ENCODE data around the gene PAPLN. TPM values are rescaled to one million over a fixed set of nuclear protein-coding genes. Genes with fewer than 3 reads are reported as not detected.

PAPLN gene
- total RNA-seq, 1 experiment from 2014 or later: not detected

DNA sequence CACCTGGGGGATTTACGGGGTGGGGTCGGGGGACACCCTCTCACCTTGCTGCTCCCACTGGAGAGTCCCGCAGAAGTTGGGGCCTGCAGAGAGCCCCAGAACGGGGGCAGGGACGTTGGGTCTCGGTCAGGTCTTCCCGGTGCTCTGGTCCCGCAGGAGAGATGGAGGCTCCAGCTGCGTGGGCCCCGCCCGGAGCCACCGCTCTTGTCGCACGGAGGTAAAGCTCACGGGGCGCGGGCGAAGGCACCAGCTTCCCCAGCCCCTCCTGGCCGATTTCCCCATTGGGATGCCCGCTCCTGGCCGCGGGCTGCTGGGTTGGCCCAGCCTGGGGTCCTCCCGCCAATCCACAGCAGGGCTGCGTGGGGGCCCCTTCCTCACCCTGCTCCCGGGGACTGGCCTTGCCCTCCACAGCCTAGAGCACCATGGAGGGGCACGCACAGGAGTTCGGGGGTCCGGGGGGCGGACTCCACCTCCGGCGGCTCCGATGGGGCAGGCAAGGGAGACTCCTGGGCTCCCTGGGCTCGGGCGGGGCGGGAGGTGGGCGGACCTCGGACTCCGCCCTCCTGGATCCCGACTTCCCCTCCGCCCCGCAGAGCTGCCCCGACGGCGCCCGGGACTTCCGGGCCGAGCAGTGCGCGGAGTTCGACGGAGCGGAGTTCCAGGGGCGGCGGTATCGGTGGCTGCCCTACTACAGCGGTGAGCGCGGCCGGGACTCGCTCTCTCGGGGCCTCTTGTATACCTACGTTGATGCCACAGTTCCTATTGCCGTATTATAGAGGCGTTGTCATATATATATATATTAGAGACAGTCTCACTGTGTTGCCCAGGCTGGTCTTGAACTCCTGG is 8.4 kb downstream of the PAPLN start:
- DNase-seq (ENCODE audit: low spot score): no peak

DNA sequence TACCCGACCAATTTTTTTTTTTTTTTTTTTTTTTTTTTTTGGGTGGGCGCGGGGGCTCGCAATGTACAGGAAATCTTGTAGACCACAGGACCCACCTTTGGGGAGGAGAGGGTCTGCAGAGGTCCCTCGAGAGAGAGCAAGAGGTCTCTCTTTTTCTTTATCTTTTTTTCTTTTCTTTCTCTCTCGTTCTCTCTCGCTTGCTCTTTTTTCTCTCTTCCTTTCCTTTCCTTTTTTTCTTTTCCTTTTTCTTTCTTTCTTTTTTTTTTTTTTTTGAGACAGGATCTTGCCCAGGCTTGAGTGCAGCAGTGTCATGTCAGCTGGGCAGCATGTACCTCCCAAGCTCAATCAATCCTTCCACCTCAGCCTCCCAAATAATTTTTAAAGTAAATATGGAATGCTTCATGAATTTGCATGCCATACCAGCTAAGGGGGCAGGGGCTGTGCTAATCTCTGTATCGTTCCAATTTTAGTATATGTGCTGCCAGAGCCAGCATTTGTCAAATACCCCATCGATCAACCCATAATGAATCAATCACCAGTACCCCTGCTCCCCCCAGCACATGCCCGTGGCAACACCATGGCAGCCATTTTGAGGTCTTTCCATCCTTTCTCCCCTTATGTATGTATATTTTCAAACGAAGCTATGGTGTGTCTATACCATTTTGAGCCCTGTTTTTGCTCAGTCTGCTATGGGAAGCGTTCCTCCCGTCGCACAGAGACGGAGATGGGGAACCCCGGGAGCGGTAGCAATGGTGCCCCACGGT is 9.3 kb downstream of the PAPLN start:
- DNase-seq (ENCODE audit: low spot score): no peak

DNA sequence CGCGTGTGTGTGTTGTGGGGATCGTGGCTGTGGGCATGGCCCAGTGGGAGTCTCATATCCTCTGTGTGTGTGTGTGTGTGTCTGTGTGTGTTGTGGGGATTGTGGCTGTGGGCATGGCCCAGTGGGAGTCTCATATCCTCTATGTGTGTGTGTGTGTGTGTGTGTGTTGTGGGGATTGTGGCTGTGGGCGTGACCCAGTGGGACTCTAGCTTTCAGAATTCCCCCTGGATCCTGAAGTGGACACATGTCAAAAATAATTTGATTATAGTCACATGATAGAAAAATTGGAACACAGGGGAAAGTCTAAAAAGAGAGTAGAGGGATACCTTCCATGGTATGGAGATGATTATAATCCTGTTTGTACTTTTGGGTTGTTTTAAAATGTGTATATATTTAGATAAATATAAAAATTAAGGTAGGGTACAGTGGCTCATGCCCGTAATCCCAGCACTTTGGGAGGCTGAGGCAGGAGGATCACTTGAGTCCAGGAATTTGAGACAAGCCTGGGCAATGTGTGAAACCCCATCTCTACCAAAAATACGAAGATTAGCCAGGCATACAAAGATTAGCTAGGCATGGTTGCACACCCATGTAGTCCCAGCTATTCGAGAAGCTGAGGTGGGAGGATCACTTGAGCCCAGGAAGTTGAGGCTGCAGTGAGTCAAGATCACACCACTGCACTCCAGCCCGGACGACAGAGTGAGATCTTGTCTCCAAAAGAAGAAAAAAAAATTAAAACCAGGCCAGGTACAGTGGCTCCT is 11.0 kb downstream of the PAPLN start:
- DNase-seq (ENCODE audit: low spot score): no peak

DNA sequence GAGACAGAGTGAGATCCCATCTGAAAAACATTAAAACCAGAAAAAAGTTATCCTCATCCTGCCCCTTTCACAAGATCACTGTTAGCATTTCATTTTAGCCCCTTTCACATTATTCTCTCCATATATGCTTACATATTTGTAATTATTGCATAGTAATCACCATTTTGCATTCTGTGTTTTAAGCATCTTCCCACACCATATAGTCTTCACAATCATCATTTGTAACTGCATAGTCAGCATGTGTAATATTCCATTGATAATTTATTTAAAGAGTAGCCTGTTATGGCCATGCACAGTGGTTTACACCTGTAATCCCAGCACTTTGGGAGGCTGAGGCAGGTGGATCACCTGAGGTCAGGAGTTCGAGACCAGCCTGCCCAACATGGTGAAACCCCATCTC is 11.8 kb downstream of the PAPLN start:
- no peak for DNase-seq (ENCODE audit: low spot score)

DNA sequence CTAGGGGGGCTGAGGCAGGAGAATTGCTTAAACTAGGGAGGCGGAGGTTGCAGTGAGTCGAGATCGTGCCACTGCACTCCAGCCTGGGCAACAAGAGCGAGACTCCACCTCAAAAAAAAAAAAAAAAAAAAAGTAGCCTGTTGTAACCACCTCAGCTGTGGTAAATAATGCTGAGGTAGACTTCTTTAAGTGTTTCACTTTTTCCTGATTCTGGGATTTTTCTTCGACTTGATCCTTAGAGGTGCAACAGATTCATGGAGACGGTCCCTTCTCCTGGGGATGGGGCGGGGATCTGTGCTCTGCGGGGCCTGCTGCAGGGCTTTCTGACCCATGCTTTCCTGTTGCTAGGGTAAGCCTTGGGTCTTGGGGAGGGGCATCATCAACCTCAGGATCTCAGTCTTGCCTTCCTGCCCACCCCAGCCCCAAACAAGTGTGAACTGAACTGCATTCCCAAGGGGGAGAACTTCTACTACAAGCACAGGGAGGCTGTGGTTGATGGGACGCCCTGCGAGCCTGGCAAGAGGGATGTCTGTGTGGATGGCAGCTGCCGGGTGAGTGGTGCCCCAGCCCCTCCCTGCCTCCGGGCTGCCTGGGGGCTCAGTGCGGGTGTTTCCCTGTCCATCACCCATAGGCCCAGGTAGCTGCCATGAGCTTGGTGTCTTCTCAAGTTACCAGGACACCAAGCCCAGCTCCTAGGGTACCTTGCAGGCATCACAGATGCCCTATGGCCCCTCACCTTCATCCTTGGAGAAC is 12.4 kb downstream of the PAPLN start:
- no peak for DNase-seq (ENCODE audit: low spot score)

DNA sequence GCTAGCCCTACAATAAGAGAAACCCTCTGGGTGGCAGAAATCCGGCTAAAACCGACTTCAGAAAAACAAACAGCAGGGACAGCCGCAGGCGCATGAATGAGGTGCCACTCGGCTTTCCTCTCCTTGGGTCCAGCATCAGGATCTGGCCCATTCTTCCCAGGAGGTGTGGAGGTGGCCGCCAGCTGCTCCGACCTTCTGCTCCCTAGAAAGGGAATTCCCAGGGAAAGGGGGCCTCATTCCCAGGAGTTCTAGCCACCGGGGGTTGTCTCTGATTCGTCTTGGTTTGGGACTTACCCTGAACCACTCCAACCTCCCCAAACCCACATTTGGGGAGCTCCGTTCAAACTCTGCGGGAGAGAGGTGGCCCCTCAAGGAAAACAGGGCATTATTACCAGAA is 13.0 kb downstream of the PAPLN start:
- no peak for DNase-seq (ENCODE audit: low spot score)

DNA sequence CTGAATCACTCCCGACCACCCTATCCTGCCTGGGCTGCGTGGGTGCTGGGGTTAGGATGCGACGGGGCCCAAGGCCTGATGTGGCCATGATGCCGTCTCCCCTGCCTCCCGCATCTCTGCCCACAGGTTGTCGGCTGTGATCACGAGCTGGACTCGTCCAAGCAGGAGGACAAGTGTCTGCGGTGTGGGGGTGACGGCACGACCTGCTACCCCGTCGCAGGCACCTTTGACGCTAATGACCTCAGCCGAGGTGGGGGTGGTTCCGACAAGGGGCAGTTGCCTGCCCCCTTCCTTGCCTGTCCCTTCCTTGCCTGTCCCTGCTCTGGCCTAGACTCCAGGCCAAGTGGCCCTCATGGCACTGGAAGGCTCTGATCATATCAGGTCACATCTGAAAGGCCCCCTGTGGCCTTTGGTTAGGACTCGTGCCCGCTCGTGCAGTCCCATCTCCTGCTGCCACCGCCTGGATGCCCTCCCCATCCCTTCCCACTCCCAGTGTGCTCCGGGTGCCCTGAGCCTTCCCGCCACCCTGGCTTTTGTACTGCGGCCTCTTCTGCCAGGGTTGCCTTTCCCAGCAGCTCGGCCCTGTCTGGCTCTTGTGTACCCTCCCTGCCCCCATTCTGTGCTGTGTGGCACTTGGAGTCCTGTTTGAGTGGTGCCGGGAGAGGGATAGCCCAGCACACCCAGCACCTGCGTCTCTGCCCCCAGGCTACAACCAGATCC is 13.6 kb downstream of the PAPLN start:
- DNase-seq (ENCODE audit: low spot score): no peak

DNA sequence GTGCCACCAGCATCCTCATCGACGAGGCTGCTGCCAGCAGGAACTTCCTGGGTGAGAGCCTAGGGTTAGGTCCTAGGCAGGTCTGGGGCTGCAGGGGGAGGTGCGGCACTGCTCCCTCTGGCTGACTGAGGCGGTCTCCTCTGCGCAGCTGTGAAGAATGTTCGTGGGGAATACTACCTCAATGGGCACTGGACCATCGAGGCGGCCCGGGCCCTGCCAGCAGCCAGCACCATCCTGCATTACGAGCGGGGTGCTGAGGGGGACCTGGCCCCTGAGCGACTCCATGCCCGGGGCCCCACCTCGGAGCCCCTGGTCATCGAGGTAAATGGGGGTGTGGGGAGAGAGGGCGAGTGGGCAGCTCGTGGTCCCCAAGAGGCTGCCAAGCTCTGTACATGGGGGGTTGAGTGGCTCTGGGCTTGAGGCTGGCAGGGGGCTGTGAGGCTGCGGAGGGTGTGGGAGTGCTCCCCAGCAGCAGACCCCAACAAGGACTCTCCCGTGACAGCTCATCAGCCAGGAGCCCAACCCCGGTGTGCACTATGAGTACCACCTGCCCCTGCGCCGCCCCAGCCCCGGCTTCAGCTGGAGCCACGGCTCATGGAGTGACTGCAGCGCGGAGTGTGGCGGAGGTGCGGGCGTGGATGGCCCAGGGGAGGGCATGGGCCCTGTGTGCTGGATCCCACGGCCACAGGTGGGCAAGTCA is 14.4 kb downstream of the PAPLN start:
- no peak for DNase-seq (ENCODE audit: low spot score)

DNA sequence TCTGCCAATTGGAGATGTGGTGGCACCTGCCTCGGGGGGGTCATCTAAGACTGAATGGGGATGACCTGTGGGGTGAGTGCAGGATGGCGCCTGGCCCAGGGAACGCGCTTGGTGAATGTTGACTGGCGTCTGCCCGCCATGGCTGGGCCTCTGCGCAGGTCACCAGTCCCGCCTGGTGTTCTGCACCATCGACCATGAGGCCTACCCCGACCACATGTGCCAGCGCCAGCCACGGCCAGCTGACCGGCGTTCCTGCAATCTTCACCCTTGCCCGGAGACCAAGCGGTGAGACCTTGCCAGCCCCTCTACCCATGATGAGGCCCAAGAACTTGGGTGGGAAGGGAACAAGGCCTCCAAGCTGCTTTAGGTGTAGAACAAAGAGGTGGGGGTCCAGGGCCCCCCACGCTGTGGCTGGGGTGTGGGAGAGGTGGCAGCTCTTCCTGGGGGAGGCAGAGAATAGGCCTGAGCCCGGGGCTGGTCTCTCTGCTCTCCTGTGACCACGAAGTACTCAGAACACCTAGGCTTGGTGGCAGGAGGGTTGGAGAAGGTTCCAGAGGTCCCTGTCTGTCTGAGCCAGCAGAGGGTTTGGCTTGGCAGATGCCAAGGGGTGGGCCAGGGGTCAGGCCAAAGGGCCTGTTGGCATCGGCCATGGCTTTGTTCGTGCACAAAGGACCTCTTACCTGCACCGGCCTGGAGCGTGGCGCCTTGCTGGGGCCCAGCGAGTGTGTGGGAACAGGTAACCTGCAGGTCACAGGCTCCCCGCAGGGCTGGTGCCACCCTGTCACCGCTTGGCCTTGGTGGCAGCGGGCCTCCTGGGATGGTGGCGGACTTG is 15.4 kb downstream of the PAPLN start:
- no peak for DNase-seq (ENCODE audit: low spot score)

DNA sequence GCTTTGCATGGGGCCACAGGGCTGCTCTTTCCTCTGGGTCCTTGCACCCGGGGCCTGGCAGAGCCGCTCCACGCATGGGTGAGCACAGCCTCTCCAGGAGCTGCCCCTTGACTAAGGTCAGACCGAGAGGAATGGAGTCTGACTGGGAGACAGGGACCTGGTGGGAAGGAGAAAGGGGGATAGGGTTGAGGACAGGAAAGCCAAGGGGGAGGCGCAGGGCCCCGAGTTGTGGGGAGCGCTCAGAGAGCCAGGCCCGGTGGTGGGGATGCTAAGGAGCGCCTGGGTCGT is 16.0 kb downstream of the PAPLN start:
- DNase-seq (ENCODE audit: low spot score): no peak

DNA sequence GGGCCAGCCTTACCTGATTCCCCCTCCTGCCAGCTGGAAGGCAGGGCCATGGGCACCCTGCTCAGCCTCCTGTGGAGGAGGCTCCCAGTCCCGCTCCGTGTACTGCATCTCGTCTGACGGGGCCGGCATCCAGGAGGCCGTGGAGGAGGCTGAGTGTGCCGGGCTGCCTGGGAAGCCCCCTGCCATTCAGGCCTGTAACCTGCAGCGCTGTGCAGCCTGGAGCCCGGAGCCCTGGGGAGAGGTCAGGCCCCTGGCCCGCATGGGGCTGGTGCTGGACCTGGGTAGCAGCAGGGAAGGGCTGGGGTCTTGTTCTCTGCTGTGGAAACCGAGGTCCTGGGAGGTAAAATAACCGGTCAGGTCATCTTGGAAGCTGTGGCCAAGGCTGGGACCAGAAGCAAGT is 16.4 kb downstream of the PAPLN start:
- DNase-seq (ENCODE audit: low spot score): no peak

DNA sequence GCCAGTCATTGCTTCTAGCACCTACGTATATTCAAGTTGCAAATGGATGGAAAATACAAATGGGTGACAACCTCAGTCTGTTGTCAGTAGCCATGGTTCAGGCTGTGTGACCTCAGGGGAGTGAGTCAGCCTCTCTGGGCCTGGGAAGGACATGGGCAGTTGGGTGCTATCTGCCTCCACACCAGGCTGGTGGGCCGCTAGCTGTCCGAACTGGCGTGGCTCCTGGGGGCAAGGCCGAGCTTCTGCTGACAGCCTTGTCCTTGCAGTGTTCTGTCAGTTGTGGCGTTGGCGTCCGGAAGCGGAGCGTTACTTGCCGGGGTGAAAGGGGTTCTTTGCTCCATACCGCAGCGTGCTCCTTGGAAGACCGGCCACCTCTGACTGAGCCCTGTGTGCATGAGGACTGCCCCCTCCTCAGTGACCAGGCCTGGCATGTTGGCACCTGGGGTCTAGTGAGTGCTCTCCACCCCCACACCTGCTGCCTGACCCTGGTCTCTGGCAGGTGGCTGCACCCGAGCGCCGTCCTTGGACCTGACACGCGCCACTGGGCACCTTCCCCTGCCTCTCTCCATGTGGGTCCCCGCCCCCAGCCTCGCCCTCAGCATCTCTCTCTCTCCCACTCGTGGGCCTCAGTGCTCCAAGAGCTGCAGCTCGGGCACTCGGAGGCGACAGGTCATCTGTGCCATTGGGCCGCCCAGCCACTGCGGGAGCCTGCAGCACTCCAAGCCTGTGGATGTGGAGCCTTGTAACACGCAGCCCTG is 17.1 kb downstream of the PAPLN start:
- no peak for DNase-seq (ENCODE audit: low spot score)

DNA sequence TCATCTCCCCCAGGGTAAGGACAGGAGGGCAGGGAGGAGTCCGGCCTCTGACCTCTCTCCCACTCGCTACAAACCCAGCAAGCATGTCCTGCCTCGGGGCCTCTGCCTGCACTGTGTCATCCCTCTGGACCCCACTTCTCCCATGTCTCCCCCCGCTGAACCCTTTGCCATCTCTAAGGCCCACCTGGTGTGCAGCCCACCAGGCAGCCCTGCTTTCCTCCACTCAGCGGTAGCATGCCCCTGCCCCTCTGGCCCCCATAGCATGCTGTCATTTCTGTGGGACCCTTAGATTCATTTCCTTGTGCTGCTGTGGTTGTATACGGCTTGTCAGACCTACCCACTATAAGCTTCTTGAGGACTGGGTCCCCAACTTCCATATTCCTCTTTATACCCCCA is 17.7 kb downstream of the PAPLN start:
- DNase-seq (ENCODE audit: low spot score): no peak

DNA sequence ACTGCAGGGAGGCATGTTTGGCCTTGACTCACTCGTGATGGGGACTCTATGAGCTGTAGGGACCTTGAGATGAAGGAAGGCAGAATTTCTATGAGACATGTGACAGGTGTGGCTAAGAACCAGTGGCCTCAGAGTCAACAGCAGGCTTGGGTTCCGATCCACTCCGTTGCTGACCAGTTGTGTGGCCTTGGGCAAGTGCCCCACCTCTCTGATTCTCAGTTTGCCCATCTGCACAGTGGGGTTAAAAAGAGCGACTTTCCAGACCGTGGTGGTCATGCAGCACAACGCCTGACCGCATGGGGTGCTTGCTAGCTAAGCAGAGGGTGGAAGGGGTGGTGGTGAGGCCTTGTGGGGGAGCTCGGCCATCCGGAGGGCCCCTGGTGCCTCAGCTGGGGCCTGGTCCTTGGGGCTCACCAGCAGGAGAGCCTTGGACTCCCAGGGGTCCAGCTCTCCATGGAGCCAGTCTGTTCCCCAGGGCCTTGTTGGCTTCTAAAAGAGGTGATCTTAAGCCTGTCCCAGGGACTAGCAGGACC is 18.5 kb downstream of the PAPLN start:
- no peak for DNase-seq (ENCODE audit: low spot score)

DNA sequence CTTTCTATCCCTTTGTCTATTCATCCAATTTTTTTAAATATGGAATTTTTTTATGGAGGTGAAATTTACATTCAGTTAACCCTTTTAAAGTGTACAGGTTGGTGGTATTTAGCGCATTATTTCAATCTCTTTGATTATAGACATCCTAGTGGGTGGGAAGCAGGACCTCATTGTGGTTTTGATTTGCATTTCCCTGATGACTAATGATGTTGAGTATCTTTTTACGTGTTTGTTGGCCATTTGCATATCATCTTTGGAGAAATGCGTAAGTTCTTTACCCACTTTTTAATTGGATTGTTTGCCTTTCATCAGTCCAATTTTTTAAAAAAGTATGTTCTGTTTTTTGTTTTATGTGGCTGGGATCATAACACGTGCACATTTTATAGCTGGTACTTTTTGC is 20.8 kb downstream of the PAPLN start:
- no peak for DNase-seq (ENCODE audit: low spot score)

DNA sequence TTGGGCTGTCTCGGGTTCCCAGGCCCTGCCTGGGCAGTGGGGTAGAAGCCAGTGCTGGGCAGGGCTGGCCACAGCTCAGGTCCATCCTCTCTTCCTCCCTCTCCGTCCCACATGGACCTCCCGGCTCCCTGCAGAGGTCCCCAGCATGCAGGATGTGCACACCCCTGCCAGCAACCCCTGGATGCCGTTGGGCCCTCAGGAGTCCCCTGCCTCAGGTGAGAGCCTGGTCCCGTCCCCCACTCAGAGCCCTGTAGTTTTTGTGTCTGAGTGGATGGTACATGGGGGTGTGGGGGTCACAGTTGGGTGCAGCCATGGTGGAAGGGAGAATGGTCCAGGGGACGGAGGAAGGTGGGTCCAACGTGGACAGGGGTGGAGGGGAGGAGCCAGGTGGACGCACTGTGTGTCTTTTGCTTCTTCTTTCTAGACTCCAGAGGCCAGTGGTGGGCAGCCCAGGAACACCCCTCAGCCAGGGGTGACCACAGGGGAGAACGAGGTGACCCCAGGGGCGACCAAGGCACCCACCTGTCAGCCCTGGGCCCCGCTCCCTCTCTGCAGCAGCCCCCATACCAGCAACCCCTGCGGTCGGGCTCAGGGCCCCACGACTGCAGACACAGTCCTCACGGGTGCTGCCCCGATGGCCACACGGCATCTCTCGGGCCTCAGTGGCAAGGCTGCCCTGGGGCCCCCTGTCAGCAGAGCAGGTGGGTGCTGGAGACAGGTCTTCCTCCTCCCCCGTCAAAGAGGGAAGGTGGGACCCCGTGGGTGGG is 21.7 kb downstream of the PAPLN start:
- no peak for DNase-seq (ENCODE audit: low spot score)

DNA sequence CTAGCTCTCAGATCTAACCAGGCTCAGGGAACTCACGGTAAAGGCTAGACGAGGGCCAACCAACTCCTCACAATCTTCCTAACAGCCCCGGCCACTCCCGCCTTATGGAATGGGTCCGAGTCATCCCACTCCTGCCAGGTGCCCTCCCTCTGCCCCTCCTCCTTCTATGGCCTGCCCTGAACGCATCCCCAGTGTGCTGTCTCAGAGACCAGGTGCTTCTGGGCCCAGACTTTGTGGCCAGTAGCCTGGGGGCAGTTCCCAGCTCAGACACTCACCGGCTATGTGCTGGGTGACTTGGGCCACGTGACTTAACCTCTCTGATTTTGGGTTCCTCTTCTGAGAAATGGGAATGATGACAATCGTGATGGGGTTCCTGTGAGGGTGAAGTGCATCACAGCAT is 22.5 kb downstream of the PAPLN start:
- DNase-seq (ENCODE audit: low spot score): no peak

DNA sequence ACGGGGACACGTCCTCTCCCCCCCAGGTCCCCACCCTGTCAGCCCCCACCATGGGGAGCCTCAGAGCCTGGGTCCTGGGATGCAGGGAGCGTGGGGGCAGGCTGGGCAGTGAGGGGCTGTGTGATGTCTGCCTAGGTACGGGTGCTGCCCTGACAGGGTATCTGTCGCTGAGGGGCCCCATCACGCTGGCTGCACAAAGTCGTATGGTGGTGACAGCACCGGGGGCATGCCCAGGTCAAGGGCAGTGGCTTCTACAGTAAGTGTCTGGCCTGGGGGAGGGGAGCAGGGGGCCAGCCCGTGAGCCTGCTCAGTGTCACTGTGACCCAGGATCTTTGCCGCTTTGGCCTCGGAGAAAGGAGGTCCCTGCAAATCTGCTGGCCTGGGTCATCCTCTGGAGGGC is 23.3 kb downstream of the PAPLN start:
- no peak for DNase-seq (ENCODE audit: low spot score)

Data from H4 (cell line).